ENCODE results near the gene FAM168B.

The FAM168B gene

DNA sequence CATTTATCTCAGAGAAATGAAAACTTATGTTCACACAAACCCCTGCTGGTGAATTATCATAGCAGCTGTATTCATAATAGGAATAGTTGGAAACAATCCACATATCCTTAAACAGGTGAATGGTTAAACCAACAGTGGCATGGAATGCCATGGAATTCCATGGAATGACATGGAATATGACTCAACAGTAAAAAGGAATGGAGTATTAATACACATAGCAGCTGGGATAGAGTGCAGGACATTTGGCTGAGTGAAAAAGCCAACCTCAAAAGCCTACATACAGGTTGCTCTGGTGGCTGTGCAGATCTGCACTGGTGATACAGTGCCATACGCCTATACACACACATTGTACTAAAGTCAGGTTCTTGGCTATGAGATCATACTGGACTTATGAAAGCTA is 69.5 kb downstream of the FAM168B start:
- DNase-seq (ENCODE audit: low read depth in 2 of 2), result no peak

DNA sequence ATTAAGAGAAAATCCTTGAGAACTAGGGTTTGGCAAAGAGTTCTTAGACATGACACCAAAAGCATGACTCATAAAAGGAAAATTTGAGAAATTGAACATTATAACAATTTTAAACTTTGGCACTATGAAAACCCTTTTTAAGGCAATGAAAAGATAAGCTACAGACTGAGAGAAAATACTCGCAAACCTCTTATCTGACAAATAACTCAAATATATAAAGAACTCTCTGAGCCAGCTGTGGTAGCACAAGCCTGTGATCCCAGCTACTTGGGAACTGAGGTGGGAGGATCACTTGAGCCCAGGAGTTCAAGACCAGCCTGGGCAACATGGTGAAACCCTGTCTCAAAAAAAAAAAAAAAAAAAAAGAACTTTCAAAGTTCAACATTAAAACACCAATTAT is 70.5 kb downstream of the FAM168B start:
- no peak for DNase-seq (ENCODE audit: low read depth in 2 of 2)

DNA sequence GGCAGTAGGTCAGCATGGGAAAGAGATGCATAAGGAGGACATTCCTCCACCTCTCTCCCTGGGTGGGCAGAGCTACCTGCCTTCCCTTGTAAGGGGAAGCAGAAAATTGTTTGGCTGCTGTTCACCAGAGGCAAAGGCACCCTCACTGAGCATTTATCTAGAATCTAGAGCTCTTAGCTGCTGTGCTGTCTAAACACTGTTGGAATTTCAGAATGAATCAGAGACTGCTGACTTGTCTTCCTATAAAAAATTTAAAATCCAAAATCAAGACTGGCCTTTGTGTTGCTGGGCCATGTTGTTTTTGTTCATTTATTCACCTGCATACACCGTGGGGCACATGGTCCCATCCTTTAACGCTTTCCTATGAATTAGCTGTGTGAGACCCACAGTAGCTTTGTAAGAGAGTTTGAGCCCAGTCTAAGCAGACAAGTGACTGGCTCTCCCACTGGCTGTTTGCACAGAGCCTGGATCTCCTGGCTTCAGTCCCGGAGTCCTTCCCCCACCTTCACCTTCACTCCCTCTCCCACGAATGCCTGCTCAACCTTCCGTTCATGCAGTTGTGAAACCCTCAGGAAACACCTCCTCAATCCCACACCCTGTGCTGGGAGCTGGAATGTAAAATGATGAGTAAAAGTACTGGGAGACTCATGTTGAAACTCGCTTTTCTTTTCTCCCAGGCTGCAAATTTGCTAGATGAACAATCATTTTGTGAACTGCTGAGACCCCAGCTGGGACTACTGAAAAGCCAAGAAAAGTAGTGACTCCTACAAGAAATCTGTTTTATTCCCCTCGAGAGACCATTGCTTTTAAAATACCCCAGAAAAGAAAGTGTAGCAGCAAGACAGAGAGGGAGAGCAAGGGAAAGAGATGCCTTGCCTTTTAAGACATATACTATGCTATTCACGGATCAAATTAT is 76.2 kb downstream of the FAM168B start:
- no peak for DNase-seq (ENCODE audit: low read depth in 2 of 2)

GRCh38 chr2:131015764-131016163 is 77.5 kb downstream of the FAM168B start:
- no peak for DNase-seq (ENCODE audit: low read depth in 2 of 2)

DNA sequence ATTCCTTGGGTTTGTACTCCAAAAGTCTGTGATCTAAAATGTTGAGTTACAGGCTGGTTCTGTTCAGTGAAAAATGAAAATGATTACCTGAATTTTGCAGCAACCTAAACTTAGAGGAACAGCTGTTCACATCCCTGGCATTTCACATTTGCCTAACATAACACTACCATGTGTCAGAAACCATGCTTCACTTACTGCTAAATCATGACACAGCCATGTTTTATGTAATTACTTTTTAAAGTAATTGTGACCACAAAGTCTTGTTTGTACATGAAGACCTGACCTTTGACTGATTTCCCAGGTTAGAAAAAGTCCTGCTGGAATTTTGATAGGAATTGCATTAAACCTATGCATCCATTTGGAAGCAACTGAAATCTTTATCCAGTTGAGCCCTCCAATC is 79.1 kb downstream of the FAM168B start:
- no peak for DNase-seq (ENCODE audit: low read depth in 2 of 2)

DNA sequence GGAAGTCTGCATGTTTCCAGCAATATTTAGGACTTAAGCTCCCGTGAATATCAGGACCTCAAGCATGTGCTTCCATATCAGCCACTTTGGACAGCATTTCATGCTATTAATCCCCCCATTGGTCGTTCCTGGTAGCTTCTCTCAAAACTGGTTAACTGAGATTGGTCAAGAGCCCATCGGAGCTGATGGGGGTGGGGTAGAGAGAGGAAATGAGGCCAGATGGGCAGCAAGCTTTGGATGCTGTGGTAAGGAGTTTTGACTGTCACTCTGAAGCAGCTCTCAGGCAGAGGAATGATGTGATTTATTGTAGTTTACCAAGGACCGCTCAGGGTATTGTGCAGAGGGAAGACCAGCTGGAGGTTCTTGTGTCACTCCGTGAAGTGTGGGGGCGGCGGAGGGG is 81.8 kb downstream of the FAM168B start:
- no peak for DNase-seq (ENCODE audit: low read depth in 2 of 2)

DNA sequence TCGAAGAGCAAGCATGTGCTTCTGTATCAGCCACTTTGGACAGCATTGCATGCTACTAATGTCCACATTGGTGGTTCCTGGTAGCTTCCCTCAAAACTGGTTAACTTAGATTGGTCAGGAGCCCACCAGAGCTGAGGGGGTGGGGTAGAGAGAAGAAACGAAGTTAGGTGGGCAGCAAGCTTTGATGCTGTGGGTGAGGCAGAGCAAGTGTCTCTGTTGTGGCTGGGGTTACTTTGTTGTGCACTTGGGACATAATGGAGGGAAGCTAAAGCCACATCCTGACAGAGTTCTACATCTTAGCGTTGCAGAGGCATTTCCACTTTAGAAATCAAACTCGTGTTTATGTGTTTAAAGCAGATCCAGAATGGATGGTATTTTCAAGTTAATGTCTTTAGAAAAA is 82.7 kb downstream of the FAM168B start:
- DNase-seq (ENCODE audit: low read depth in 2 of 2), result no peak

DNA sequence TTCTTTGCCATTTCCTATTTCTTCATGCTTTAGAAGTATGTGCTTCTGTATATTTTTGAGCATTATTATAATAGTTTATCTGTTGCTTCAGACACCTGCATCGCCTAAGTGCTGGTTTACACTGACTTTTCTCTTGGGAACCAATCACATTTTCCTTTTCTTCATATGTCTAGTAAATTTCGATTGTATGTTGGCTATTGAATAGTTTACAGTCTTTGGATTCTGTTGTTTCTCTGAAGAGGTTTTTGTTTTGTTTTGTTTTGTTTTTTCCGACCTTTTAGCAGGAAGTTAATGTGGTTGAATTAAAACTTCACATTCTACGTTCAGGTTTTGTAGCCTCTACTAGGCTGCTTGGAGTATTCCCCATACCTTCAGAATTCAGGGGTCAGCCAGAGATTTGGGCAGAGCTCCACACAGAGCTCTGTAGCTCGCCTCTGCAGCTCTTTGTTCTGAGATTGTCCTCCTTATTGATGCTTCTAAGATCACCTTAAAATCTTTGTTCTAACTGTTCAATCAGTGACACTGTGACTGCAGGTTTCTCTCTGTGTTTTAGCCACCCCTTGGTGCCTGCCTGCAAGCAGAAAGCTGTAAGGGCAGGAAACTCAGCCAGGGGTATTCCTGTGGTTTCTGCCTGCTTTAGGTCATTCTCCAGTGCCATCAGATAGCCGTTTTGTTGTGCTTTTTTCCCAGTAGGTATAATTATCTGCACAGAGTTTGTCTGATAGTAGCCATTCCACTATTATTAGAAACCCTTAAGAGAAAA is 83.4 kb downstream of the FAM168B start:
- DNase-seq (ENCODE audit: low read depth in 2 of 2), result no peak

DNA sequence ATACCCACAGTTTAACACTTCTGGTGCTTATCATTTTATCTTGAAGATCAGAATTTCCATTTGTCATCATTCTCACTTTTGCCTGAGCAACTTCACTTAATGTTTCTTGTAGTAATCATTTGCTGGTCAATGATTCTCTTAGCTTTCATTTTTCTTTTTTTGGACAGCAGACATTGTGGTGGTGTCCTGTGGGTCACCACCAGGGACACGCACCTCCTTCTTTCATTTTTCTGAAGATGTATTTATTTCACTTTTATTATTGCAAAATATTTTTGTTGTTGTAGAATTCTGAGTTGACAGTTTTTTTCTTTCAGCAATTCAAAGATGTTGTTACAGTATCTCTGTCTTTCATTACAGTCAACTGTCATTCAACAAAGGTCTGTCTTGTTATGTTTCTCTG is 84.3 kb downstream of the FAM168B start:
- DNase-seq (ENCODE audit: low read depth in 2 of 2), result no peak

- DNase-seq (ENCODE audit: low read depth in 2 of 2), result no peak
Measured at GRCh38 chr2:131006561-131006960, 86.7 kb downstream of the FAM168B start.

GRCh38 chr2:131005216-131005935 is 87.9 kb downstream of the FAM168B start:
- DNase-seq (ENCODE audit: low read depth in 2 of 2), result no peak

GRCh38 chr2:131004446-131005209 is 88.6 kb downstream of the FAM168B start:
- DNase-seq (ENCODE audit: low read depth in 2 of 2), result no peak

DNA sequence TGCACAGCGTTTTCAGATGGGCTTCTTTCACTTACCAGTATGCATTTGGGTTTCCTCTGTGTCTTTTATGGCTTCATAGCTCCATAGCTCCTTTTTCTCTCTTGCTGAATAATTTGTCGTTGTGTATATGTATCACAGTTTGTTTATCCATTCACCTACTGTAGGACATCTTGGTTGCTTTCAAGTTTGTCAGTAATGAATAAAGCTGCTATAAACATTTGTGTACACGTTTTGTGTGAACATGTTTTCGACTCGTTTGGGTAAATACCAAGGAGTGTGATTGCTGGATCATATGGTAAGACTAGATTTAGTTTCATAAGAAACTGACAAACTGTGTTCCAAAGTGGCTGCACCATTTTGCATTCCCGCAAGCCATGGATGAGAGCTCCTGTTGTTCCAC is 94.7 kb downstream of the FAM168B start:
- no peak for DNase-seq (ENCODE audit: low read depth in 2 of 2)

Data from stimulated activated CD4-positive, alpha-beta T cell treated with anti-CD3 and anti-CD28 coated beads, Interleukin-1b, Interleukin-23, amount 100 ng/mL, for 4 hours (primary cell).